Activated CD4-positive, alpha-beta T cell treated with anti-CD3 and anti-CD28 coated beads, Interleukin-2, Interleukin-4, amounts not matched to agents 100 ng/mL and 50 ng/mL, durations not matched to agents 16 hours and 8 hours (primary cell): Measurements from ENCODE around the gene LGALSL.

Source experiments
- DNase-seq: peaks from one replicate; pipeline ENCODE4 v3.0.0-alpha.2; 2020; ENCODE audit warnings: low spot score

The LGALSL gene

DNA sequence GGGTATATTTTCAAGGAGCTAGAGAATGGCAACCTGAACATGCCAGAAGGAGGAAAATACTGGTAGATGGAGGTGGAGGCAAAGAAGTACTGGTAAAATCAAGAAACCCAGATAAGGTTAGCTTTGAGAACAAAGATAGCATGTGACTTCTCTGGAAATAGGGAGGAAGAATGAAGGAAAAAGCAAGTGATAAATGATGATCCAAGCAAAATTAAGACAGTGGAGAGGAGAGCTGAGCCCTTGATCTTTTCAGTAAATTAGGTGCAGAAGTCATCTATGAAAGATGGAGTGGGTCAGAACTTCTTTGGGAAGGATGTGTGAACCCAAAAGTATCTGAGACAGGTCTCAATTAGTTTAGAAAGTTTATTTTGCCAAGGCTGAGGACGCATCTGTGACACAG is 44.5 kb downstream of the LGALSL start:
- no peak for DNase-seq

GRCh38 chr2:64500549-64500948 is 46.6 kb downstream of the LGALSL start:
- DNase-seq: no peak

DNA sequence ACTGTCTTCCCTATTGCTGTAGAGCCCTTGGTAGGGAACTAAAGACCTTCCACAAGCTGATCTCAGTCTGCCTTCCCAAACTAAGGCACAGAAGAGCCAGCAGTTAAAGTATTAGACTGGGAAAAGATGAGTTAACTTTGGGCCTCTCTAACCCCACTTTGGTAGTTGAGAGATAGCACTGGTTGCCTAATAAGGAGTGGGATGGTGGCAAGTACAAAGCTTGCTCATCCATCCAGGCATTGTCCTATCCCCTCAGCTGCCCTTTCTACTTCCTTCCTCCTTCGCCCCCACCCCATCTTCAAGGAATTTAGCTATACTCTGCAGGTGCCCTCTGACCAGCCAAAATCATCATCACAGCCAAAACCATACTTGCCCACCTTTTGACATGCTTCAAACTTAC is 48.0 kb downstream of the LGALSL start:
- DNase-seq: no peak

GRCh38 chr2:64502860-64503259 is 48.9 kb downstream of the LGALSL start:
- no peak for DNase-seq

DNA sequence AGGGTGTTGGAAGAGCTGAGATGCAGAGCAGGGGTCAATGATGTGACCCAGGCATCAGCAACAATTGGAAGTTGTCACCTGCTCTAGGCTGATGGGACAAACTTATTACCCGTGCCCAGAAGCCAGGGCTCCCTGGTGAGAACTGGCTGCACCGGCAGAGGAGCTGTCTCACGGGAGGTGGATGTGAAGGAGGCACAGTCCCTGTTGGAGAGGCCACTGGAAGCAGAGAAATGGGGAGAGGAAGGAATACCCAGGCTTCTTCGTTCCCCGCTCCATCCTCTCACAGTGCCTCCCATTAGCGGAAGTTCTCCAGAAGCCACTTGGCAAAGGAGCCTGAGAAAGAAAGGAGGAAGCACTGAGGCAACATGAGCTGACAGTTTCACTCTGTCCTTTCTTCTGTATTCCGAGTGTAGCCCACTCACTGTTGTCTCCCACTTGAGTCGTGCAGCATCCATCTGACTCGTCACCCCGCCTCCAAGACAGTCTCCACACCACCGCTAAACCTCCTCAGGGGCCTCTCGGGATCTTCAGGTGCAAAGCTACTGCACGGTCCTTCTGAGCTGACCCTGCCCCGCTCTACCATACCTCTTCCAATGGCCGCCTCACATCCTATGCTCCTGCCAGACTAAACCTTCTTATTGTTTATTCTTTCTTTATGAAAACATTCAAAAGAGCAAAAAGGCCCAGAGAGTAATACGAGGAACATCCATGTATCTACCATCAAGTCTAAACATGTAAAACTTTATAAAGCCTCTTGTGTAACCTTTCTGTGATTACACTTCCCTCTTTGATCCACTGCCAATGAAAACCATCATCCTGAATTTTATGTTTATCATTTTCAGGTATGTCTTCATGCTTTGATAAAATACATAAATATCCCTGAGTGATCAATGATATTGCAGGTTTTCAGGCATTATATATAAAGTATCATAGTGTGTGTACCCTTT is 51.1 kb downstream of the LGALSL start:
- DNase-seq: no peak

GRCh38 chr2:64506686-64507085 is 52.7 kb downstream of the LGALSL start:
- no peak for DNase-seq
